Smooth muscle cell (in vitro differentiated cells): Measurements from ENCODE around the gene PLCB2. TPM values are rescaled to one million over a fixed set of nuclear protein-coding genes. Genes with fewer than 3 reads are reported as not detected.
A peak's percentile ranks its signal among the peaks of the same experiment; 100 is the strongest.

ENCODE experiments used
- DNase-seq: peaks from one replicate; lab custom pipeline; 2025; ENCODE audit not compliant: unreplicated experiment; lab: John Stamatoyannopoulos, UW
- H2AFZ ChIP-seq: fragments of 200-600 bp; sonication (generic); 2 replicates; pipeline ENCODE4 v1.6.0; 2016; ENCODE audit warnings: antibody characterized with exemption, low read depth, mild to moderate bottlenecking
- H3F3A ChIP-seq: fragments of 200-600 bp; sonication (generic); 2 replicates; pipeline ENCODE4 v1.6.0; 2017; ENCODE audit warnings: antibody characterized with exemption, low read depth
- H3K27ac ChIP-seq: fragments of 200-600 bp; sonication (generic); 2 replicates; pipeline ENCODE4 v1.5.1; 2016; ENCODE audit warnings: low read depth, mild to moderate bottlenecking
- H3K27me3 ChIP-seq: fragments of 200-600 bp; sonication (generic); 2 replicates; pipeline ENCODE4 v1.6.1; 2016; ENCODE audit warnings: low read depth, mild to moderate bottlenecking
- H3K36me3 ChIP-seq: fragments of 200-600 bp; sonication (generic); 2 replicates; pipeline ENCODE4 v1.5.1; 2016; ENCODE audit warnings: low read depth
- H3K4me1 ChIP-seq: fragments of 200-600 bp; sonication (generic); 2 replicates; pipeline ENCODE4 v1.5.1; 2016; ENCODE audit warnings: low read depth
- H3K4me2 ChIP-seq: fragments of 200-600 bp; sonication (generic); 2 replicates; pipeline ENCODE4 v1.6.0; 2016; ENCODE audit warnings: mild to moderate bottlenecking
- H3K4me3 ChIP-seq: fragments of 200-600 bp; sonication (generic); 2 replicates; pipeline ENCODE4 v1.5.1; 2016; ENCODE audit warnings: mild to moderate bottlenecking
- H3K79me2 ChIP-seq: fragments of 200-600 bp; sonication (generic); 2 replicates; pipeline ENCODE4 v1.6.0; 2016; ENCODE audit warnings: low read depth, mild to moderate bottlenecking
- H3K9ac ChIP-seq: fragments of 200-600 bp; sonication (generic); 2 replicates; pipeline ENCODE4 v1.6.0; 2016; ENCODE audit warnings: low read depth
- H3K9me3 ChIP-seq: fragments of 200-600 bp; sonication (generic); replicated peaks from 2 replicates; pipeline ENCODE4 v1.5.1; 2016; ENCODE audit warnings: low read depth
- H4K20me1 ChIP-seq: fragments of 200-600 bp; sonication (generic); 2 replicates; pipeline ENCODE4 v1.6.0; 2016; ENCODE audit warnings: low read depth
- CTCF ChIP-seq: fragments of 200-600 bp; sonication (generic); IDR thresholded peaks from 2 replicates; pipeline ENCODE4 v1.5.1; 2017; ENCODE audit warnings: borderline replicate concordance, mild to moderate bottlenecking, antibody characterized with exemption; ENCODE audit not compliant: insufficient read depth, poor library complexity, severe bottlenecking
- WGBS: methylation state at CpG from one replicate; pipeline ENCODE4 v1.1.7; 2016; ENCODE audit warnings: low lambda C conversion rate; 5-methylcytosine and 5-hydroxymethylcytosine counted together
- polyA plus RNA-seq: library from polyadenylated mRNA; unstranded; fragments of >200 nt; fragmentation: Nextera tagmentation; extraction: Ambion mirVana; gene quantifications from 2 replicates; pipeline ENCODE4 v1.2.1, GENCODE V29; 2016
- total RNA-seq: library from RNA; depleted of rRNA; stranded (reverse); fragments of >200 nt; gene quantifications from 2 replicates; pipeline ENCODE4 v1.2.3, GENCODE V29; 2014

The PLCB2 gene
- total and polyA plus RNA-seq, 2 experiments from 2014 or later = 1.5 TPM; not detected in 1

GRCh38 chr15:40329804-40330203 lies 22.1 kb upstream of the PLCB2 start:
- peaks cover 16% of the 10 kb centered on the region for H3F3A ChIP-seq
- H3K4me3 ChIP-seq = no peak overlapping the region
- DNase-seq = no peak
- peak overlapping the region; percentile 94 for H3K4me2 ChIP-seq
- no peaks in the 10 kb centered on the region for H3K36me3 ChIP-seq
- H3K9me3 ChIP-seq = no peaks in the 10 kb centered on the region
- H3K27me3 ChIP-seq = no peaks in the 10 kb centered on the region
- peaks cover 19% of the 10 kb centered on the region for H3K79me2 ChIP-seq
- peaks cover 15% of the 10 kb centered on the region for H4K20me1 ChIP-seq
- peak overlapping the region; percentile 90 for H3K9ac ChIP-seq
- 54% methylated on average over 7 of the region's 7 CpGs for WGBS
- TF ChIP-seq CTCF = no peak
- H2AFZ ChIP-seq = no peak overlapping the region
- peaks cover 58% of the 10 kb centered on the region for H3K4me1 ChIP-seq
- peak overlapping the region; percentile 97 for H3K27ac ChIP-seq

- no peak for DNase-seq
- Histone ChIP-seq H3F3A (peaks cover 8% of the 10 kb centered on the region), H3K9me3 (no peaks in the 10 kb centered on the region), H3K79me2 (peaks cover 23% of the 10 kb centered on the region), H3K4me1 (peaks cover 54% of the 10 kb centered on the region), H3K27ac (peak overlapping the region; percentile 97), H4K20me1 (peaks cover 17% of the 10 kb centered on the region), H3K27me3 (no peaks in the 10 kb centered on the region), H2AFZ (no peak overlapping the region), H3K4me3 (no peak overlapping the region), H3K9ac (peak overlapping the region; percentile 90), H3K36me3 (no peaks in the 10 kb centered on the region), H3K4me2 (peak overlapping the region; percentile 94)
- no peak for TF ChIP-seq CTCF
- 50% methylated on average over 5 of the region's 5 CpGs for WGBS
These were observed 21.0 kb upstream of the PLCB2 start for GRCh38 chr15:40328751-40329150.

GRCh38 chr15:40328176-40328575 lies 20.4 kb upstream of the PLCB2 start:
- Histone ChIP-seq H3K9ac (peak overlapping the region; percentile 46), H3K79me2 (peaks cover 23% of the 10 kb centered on the region), H3K27ac (peak overlapping the region; percentile 97), H4K20me1 (peaks cover 17% of the 10 kb centered on the region), H3K4me1 (peaks cover 53% of the 10 kb centered on the region), H3F3A (peaks cover 5% of the 10 kb centered on the region), H3K4me2 (peak overlapping the region; percentile 94), H3K4me3 (no peak overlapping the region), H3K9me3 (no peaks in the 10 kb centered on the region), H2AFZ (no peak overlapping the region), H3K27me3 (no peaks in the 10 kb centered on the region), H3K36me3 (no peaks in the 10 kb centered on the region)
- no peak for TF ChIP-seq CTCF
- no peak for DNase-seq
- WGBS = 33% methylated on average over 3 of the region's 3 CpGs

- peaks cover 23% of the 10 kb centered on the region for H3K79me2 ChIP-seq
- no peaks in the 10 kb centered on the region for H3K9me3 ChIP-seq
- DNase-seq = no peak
- H3K4me3 ChIP-seq = no peak overlapping the region
- no peak for TF ChIP-seq CTCF
- H3K4me1 ChIP-seq = peaks cover 53% of the 10 kb centered on the region
- H3F3A ChIP-seq = peaks cover 5% of the 10 kb centered on the region
- 54% methylated on average over 6 of the region's 6 CpGs for WGBS
- no peaks in the 10 kb centered on the region for H3K27me3 ChIP-seq
- H3K36me3 ChIP-seq = no peaks in the 10 kb centered on the region
- no peak overlapping the region for H2AFZ ChIP-seq
- H3K9ac ChIP-seq = peak overlapping the region; percentile 46
- H3K4me2 ChIP-seq = peak overlapping the region; percentile 94
- H4K20me1 ChIP-seq = peaks cover 17% of the 10 kb centered on the region
- peak overlapping the region; percentile 97 for H3K27ac ChIP-seq
These were observed 19.7 kb upstream of the PLCB2 start for GRCh38 chr15:40327457-40327856.
